HG02840 (cell line): ENCODE data around the gene LRP3.
"Not testable (repeated sequence)": the region's sequence is repeated elsewhere in the genome, so short reads cannot be mapped to it uniquely, and the experiment has no call there.

Source experiments
- ATAC-seq: cut with Tn5 transposase; IDR thresholded peaks from one replicate; pipeline ENCODE4 v1.9.1; 2021; ENCODE audit warnings: mild to moderate bottlenecking, moderate library complexity, moderate number of reproducible peaks; ENCODE audit not compliant: unreplicated experiment, low FRiP score

The LRP3 gene, protein sequence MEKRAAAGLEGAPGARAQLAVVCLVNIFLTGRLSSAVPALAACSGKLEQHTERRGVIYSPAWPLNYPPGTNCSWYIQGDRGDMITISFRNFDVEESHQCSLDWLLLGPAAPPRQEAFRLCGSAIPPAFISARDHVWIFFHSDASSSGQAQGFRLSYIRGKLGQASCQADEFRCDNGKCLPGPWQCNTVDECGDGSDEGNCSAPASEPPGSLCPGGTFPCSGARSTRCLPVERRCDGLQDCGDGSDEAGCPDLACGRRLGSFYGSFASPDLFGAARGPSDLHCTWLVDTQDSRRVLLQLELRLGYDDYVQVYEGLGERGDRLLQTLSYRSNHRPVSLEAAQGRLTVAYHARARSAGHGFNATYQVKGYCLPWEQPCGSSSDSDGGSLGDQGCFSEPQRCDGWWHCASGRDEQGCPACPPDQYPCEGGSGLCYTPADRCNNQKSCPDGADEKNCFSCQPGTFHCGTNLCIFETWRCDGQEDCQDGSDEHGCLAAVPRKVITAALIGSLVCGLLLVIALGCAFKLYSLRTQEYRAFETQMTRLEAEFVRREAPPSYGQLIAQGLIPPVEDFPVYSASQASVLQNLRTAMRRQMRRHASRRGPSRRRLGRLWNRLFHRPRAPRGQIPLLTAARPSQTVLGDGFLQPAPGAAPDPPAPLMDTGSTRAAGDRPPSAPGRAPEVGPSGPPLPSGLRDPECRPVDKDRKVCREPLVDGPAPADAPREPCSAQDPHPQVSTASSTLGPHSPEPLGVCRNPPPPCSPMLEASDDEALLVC

DNA sequence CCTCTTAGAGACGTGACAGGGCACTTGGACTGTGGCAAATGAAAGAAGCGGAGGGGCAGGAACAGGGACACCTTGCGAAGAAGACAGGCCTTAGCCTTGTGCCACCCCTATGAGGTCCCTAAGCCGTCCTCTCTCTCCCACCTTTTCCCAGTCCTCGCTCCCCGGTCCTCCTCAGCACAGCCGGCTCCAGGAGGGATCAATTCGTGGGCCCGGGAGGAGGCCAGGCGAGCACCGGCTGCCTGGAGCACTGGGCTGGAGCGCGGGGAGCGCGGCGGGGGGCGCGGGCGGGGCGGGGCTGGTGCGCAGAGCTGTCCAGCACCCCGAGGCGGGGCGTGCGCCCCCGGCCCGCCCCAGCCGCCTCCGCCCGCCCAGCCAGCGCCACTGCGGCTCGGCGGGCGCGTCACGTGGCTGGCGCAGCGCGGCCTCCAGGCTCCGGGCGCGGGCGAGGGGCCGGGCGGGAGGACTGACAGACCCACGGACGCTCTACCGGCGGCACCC, at the start of gene LRP3:
Gene LRP3 (plus strand): TSS at position 466 of the 498 bp plus-strand sequence. CDS start 456 bp downstream, outside the sequence.
- ATAC-seq, result no peak

DNA sequence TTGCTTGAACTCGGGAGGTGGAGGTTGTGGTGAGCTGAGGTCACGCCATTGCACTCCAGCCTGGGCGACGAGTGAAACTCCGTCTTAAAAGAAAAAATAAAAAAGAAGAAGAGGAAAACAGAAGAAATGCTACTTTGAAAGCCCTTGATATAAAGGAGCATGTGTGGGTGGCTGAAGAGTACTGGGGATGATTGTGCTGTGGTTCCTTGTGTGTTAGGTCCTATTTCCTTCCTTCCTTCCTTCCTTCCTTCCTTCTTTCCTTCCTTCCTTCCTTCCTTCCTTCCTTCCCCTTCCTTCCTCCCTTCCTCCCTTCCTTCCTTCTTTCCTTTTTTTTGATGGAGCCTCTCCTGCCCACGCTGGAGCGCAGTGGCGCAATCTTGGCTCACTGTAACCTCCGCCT, 47.9 kb upstream of the LRP3 start:
- ATAC-seq, result no peak

DNA sequence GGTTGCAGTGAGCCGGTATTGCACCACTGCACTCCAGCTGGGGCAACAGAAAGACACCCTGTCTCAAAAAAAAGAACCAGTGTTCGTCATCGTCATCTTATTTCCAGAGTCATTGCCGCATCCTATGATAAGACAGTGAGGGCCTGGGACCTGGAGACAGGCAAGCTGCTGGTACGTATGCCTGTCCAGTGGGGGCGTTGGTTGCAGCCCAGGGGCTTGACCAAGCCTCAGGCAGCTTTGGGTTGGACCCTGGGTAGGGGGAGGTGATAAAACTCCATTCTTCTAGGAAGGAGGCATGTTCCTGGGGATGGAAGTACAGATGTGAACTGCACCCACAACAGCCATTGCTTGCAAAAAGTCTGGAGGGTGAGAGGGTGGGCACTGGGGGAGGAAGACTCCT, 46.6 kb upstream of the LRP3 start:
- no peak for ATAC-seq

DNA sequence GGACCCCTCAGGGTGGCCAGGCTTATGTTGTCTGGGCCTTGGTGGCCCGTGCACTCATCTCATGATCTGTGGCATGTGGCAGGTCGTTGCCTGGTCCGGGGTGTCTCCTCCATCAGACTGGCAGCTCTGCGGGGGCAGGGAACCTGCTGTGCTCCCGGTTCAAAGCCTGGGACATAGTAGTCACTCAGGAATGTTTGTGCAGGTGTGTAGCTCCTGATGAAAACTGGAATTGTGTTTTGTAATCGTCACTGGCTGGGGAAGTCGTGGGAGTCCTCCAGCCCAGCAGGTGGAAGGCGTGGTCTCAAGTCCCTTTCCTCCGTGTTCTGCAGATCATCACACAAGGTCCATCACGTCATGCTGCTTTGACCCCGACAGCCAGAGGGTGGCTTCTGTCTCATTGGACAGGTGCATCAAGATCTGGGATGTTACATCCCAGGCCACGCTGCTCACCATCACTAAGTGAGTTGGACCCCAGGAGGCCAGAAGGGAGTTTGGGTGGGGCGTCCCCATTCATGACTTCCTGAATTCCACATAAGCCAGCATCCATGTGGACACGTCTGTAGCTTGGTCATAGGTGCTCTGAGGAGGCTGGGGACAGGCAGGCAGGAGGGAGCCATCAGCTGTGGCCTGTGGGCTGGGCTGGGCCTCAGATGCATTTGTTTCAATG, 43.1 kb upstream of the LRP3 start:
- no peak for ATAC-seq

DNA sequence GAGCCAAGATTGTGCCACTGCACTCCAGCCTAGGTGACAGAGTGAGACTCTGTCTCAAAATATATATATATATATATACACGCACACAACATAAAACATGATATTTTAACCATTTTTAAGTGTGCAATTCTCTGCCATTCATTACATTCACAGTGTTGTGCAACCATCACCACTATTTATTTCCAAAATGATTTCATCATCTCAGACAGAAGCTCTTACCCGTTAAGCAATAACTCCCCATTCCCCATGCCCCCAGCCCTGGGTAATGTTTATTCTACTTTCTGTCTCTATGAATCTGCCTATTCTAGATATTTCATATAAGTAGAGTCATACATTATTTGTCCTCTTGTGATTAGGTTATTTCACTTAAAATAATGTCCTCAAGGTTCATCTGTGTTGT, 42.0 kb upstream of the LRP3 start:
- ATAC-seq, result no peak

DNA sequence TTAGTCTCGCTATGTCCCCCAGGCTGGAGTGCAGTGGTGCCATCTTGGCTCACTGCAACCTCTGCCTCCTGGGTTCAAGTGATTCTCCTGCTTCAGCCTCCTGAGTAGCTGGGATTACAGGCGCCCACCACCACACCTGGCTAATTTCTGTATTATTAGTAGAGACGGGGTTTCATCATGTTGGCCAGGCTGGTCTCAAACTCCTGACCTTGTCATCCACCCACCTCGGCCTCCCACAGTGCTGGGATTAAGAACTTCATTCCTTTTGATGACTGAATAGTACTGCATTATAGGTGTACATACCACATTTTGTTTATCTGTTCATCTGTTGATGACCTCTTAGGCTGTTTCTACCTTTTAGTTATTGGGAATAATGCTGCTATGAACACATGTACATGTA, 41.5 kb upstream of the LRP3 start:
- not testable (repeated sequence) for ATAC-seq

DNA sequence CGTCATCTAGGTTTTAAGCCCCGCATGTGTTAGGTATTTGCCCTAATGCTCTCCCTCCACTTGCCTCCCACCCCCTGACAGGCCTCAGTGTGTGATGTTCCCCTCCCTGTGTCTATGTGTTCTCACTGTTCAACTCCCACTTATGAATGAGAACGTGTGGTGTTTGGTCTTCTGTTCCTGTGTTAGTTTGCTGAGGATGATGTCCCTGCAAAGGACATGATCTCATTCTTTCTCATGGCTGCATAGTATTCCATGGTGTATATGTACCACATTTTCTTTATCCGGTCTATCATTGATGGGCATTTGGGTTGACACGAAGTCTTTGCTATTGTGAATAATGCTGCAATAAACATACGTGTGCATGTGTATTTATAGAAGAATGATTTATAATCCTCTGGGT, 39.8 kb upstream of the LRP3 start:
- not testable (repeated sequence) for ATAC-seq

DNA sequence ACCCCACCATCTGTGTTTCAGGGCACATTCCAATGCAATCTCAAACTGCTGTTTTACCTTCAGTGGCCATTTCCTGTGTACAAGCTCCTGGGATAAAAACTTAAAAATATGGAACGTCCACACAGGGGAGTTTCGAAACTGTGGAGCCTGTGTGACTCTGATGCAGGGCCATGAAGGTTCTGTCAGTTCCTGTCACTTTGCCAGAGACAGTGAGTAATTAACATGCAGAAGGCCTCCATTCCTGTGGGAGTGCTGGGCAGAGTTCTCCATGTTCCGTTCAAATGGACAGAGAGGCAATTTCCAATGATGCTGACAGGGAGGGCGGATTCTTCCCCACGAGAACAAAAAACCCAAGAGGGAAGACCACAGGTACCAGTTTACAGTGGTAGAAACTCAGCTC, 37.8 kb upstream of the LRP3 start:
- no peak for ATAC-seq

DNA sequence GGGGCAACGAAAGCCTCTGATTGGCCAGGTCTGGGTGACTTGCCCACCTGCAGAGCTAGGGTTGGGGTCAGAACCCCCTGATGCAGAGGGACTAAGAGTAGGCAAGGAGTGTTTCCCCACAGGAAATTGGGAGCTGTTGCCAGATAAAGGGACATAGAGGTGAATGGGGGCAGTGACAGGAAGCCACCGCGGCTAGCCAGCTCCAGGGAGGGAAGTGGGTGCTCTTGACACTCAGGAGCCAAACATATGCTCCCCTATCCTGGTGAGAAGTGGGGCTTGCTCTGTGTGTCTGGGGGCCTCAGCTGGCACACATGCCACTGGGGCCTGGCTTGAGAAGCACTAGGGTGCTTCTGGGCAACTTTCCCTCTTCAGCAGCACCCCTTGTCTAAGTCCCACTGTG, 36.2 kb upstream of the LRP3 start:
- no peak for ATAC-seq

DNA sequence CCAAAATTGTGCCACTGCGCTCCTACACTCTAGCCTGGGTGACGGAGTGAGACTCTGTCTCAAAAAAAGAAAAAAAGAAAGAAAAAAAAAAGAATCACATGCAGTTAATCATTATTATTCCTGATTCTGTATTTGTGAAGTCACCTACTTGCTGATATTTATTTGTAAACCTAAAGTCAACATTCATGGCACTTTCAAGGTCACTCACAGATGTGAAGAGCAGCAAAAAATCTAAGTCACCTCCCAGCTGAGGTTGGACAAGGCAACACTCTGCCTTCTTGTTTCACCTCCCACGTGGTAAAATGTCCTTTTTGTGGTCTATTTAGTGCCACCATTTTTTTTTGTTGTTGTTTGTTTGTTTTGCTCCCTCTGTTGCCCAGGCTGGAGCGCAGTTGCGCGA, 35.8 kb upstream of the LRP3 start:
- no peak for ATAC-seq

DNA sequence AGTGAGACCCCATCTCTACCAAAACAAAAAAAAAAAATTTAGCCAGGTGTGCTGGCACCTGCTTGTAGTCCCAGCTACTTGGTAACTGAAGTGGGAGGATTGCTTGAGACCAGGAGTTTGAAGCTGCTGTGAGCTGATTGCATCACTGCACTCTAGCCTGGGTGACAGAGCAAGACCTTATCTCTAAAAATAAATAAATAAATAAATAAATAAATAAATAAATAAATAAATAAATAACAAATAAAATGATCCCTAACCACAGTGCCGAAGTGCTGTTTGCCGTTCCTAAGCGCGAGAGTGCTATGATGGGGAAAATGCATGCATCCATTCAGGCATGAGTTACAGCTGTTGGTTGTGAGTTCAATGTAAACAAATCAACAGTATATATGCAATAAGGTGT, 35.0 kb upstream of the LRP3 start:
- ATAC-seq, result no peak

DNA sequence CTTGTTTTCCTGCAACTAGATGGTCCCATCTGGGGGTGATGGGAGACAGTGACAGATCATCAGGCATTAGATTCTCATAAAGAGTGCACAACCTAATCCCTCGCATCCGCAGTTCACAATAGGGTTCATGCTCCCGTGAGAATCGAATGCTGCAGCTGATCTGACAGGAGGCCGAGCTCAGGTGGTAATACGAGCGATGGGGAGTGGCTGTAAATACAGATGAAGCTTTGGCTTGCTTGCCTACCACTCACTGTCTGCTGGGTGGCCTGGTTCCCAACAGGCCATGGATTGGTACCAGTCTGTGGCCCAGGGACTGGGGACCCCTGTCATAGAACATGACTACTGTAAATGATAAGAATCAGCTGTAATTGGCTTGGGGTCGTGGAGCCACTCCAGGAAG, 34.2 kb upstream of the LRP3 start:
- no peak for ATAC-seq

DNA sequence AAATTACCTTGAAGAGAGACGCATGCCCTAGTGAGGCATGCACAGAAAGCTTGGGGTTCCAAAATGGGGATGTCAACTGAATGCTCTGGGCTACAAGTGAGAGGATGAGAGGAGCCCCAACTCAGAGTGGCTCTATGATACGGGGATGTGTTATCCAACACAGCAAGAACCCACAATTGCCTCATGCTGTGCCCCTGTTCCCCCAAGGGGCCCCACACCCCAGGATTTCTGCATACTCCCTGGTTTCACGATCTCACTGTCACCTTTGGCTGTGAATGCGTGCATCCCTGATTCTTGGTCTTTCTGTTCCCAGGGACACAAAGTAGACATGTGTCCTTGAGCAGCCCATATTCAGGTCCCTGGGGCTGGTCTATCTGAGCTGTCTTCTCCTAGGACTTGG, 32.9 kb upstream of the LRP3 start:
- ATAC-seq, result no peak

DNA sequence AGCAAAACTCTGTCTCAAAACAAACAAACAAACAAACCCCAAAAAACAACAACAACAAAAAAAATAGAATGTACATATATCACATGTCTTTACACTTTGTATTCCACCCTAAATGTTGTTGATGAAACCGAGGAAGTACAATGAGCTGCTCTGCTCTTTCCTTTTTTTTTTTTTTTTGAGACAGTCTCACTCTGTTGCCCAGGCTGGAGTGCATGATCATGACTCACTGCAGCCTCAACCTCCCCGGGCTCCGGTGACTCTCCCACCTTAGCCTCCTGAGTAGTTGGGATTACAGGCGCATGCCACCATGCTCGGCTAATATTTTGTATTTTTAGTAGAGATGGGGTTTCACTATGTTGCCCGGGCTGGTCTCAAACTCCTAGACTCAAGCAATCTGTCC, 30.6 kb upstream of the LRP3 start:
- no peak for ATAC-seq

DNA sequence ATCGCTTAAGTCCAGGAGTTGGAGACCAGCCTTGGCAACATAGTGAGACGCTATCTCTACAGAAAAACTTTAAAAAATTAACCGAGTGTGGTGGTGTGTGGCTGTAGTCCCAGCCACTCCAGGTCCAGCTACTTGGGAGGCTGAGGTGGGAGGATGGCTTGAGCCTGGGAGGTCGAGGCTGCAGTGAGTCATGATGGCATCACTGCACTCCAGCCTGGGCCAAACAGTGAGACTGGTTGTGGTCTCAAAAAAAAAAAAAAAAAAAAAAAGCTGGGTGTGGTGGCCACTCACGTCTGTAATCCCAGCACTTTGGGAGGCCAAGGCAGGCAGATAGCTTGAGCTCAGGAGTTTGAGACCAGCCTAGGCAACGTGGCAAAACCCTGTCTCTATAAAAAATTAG, 28.1 kb upstream of the LRP3 start:
- not testable (repeated sequence) for ATAC-seq

DNA sequence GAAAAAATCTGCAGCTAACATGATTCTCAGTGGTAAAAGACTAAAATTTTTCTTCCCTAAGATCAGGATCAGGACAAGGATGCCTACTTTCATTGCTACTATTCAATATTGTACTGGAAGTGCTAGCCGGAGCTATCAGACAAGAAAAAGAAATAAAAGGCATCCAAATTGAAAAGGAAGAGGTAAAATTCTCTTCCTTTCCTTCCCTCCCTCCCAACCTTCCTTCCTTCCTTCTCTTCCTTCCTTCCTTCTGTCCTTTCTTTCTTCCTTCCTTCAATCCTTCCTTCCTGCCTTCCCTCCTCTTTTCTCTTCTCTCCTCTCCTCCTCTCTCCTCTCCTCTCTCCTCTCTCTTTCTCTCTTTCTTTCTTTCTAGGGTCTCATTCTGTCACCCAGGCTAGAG, 26.7 kb upstream of the LRP3 start:
- ATAC-seq, result no peak

DNA sequence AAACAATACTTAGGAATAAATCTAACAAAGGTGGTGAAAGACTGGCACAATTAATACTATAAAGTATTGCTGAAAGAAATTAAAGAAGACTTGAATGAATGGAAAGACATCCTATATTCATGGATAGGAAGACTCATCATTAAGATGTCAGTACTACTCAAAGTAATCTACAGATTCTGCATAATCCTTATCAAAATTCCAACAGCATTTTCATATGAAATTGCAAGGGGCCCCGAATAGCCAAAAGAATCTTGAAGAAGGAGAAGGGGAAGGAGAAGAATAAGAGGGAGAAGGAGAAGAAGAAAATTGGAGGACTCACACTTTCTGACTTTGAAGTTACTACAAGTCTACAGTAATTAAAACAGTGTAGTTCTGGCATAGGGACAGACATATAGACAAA, 25.6 kb upstream of the LRP3 start:
- no peak for ATAC-seq

DNA sequence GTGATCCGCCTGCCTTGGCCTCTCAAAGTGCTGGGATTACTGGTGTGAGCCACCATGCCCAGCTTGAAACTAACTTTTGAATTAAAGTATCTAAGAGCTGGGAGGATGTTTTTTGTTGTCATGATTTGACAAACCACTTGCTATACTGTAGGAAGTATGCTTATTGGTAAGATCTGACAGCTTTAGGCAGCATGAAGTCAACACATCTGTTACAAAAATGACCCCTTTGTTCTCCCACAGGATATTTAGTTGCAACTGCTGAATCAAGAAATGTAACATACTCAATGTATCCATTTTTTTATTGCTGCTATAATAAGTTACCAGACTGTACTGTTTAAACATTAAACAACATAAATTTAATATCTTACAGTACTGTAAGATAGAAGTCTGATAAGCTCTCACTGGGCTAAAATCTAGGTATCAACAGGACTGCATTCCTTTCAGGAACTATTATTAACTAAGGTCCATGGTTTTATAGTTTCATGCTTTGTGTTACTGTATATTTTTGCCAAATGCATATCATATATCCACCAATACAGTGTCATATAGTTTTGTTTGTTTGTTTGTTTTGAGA, 22.8 kb upstream of the LRP3 start:
- ATAC-seq, result no peak

DNA sequence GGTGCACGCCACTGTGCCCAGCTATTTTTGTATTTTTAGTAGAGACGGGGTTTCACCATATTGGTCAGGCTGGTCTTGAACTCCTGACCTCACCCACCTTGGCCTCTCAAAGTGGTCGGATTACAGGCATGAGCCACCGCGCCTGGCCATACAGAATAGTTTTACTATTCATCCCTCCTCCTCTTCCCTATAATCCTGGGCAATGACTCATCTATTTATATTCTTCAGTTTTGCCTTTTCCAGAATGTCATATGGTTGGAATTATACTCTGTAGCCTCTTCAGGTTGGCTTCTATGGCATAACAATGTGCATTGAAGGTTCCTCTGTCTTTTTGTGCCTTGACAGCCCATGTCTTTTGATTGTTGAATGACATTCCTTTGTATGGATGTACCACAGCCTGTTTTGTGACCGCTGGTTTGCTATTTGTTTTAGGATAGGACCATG, 22.2 kb upstream of the LRP3 start:
- ATAC-seq, result no peak

DNA sequence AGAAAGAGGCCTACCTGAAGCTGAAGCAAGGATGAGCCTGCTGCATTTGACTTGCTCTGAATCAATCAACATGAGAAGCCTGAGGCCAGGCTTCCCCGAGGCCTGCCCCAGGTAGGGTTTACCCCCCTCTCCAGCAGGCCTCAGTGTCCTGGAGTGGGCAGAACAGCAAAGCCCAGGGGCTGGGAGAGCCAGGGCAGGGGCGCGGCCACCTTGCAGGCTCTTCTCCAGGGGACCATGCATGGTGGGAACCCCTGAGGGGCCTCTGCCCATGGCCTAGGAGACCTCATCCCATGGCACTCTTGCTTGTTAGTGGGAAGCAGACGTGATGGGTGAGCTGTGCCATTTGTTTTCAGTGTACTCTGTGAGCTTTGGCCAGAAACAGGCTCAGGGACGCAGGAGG, 19.9 kb upstream of the LRP3 start:
- no peak for ATAC-seq
